Measurements from ENCODE around the gene ZNF423. TPM values are rescaled to one million over a fixed set of nuclear protein-coding genes. Genes with fewer than 3 reads are reported as not detected.

Gene ZNF423
- total RNA-seq, 4 donors from 2014 or later = 0.67 to 3.7 (median 2.2) TPM

DNA sequence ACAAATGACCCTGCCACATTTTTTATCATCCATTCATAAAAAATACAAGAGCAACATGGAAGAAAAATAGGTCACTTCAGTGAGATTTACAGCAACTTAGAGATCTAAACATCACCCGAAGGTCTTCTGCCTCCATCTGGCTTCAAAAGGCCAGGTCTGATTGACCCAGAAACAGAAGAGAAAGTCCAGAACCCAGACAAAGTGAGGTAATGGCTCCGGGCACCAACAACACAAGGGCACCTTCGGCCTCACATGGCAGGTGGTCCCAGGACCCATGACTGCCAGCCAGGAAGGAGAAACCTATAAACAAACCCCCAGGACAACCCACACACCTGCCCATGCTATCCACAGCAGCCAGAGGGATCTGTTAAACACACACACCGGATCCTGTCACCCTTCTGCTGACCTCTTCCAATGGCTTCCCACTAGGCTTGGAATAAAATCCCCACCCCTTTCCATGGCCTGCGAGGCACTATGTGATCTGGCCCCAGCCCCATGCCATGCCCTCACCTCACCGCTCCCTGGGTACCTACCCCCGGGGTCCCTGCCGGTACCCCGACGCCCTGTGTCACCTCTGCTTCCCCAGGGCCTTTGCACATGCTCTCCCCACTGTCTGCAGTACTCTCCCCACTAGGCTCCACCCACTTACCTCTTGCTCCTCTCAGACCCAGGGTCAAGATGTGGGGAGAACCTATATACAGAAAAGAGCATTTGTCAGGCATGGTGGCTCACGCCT is 149.1 kb downstream of the ZNF423 start:
- WGBS, 2 donors = 94 to 96% methylated on average over 11 of the region's 11 CpGs
- DNase-seq (ENCODE audit: low spot score in 2 of 2) = no peak
- H3K4me3 ChIP-seq (ENCODE audit: low read depth, poor library complexity, severe bottlenecking) = no peak overlapping the region
- TF ChIP-seq CTCF (IDR thresholded peaks at IDR 0.05) (no peak), POLR2A (IDR thresholded peaks at IDR 0.05) (no peak)
- intact Hi-C loops (cut with DNase I; ENCODE audit: low total_unique reads) = no loop called here

- no peak for TF ChIP-seq POLR2A (IDR thresholded peaks at IDR 0.05)
- TF ChIP-seq CTCF (IDR thresholded peaks at IDR 0.05) = no peak
- DNase-seq (ENCODE audit: low spot score in 2 of 2) = no peak
- intact Hi-C loops (cut with DNase I; ENCODE audit: low total_unique reads) = no loop called here
- no peak overlapping the region for H3K4me3 ChIP-seq (ENCODE audit: low read depth, poor library complexity, severe bottlenecking)
- 98 to 100% methylated on average over 2 of the region's 2 CpGs for WGBS, 2 donors
Observed at GRCh38 chr16:49704586-49705155, 151.2 kb downstream of the ZNF423 start.

DNA sequence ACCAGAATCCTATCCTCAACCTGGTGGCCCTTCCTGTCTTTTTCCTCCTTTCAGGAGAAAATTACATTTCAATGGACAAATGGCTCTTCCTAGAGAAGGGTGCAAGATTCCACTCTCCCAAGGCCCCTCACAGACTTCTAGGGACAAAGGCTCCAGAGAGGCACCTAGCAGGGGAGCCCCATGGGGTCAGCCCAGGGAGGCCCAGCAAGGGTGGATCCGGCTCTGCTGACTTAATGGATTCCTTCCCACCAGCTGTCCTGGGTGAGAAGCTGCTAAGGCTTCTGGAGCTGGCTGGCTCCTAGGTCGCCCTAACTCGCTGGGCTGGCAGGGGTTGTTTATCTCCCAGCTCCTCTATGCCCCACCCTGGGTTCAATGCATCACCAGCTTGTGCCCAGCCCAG is 152.4 kb downstream of the ZNF423 start:
- DNase-seq (ENCODE audit: low spot score in 2 of 2) = no peak
- no peak for TF ChIP-seq POLR2A (IDR thresholded peaks at IDR 0.05)
- TF ChIP-seq CTCF (IDR thresholded peaks at IDR 0.05) = no peak
- H3K4me3 ChIP-seq (ENCODE audit: low read depth, poor library complexity, severe bottlenecking) = no peak overlapping the region
- intact Hi-C loops (cut with DNase I; ENCODE audit: low total_unique reads) = no loop called here
- WGBS, 2 donors = 41 to 46% methylated on average over 3 of the region's 3 CpGs

DNA sequence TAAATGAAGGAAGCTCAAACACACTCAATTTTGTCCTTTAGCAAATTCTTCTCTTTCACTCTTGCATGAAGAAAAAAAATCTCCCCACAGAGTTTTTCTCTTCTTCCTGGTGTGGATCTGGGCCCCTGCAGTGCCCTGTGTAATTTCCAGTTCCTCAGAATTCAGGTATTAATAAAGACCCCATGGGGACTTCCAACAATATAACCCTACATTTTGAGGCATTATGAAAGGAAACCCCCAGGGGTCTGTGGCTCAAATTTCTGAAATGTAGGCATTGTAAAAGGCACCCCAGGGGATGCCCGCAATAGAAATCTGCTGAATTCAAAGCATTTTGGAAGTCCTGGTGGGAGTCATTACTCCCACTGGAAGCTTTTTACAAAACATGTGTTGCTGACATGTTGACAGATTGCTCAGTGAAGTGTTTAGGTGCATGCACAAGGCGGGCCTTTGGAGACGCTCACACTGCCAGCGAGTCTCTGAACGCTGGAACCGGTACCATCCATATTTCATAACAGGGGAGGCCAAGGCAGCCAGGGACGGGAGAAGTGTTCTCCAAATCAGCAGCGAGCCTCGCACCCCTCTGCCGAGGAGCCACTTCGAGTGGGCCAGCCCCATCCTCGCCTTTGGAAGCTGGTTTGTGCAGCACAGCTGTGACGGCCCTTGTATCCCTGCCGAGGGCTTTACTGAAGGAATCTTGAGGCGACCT is 154.0 kb downstream of the ZNF423 start:
- intact Hi-C loops (cut with DNase I; ENCODE audit: low total_unique reads) = no loop called here
- no peak overlapping the region for H3K4me3 ChIP-seq (ENCODE audit: low read depth, poor library complexity, severe bottlenecking)
- 13 to 28% methylated on average over 7 to 15 of the region's 15 CpGs for WGBS, 2 donors
- DNase-seq (ENCODE audit: low spot score in 2 of 2) = peak; percentile 65 to 91
- TF ChIP-seq CTCF (IDR thresholded peaks at IDR 0.05) (no peak), POLR2A (IDR thresholded peaks at IDR 0.05) (no peak)

DNA sequence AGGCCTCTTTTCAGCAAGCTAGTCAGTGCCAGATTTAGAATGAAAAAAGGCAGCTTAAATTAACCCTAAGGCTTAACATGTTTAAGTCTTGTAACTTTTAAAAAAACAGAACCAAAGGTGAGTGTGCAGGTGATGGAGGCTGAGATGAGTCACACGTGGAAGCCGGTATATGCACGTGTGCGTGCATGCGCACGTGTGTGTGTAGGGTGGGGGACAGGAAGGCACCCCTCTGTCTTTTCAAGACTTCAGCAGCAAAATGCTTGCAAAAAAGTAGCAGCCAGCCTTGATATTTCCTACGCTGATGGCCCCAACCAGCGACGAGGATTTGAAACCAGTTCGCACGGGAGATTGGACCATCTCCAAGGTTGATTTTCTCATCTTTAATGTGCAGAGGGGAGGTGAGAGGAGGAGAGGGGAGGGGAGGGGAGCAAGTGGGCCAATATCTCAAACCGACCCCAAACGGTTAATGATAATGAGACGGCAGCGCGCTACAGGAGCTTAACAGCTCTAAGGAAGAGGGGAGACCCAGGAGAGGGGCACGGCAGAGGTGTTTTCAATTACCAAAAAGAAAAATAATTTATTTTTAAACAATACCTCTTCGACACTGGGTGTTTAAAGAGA is 154.7 kb downstream of the ZNF423 start:
- intact Hi-C loops (cut with DNase I; ENCODE audit: low total_unique reads) = no loop called here
- no peak overlapping the region for H3K4me3 ChIP-seq (ENCODE audit: low read depth, poor library complexity, severe bottlenecking)
- DNase-seq (ENCODE audit: low spot score in 2 of 2) = no peak
- 25 to 29% methylated on average over 18 of the region's 18 CpGs for WGBS, 2 donors
- TF ChIP-seq CTCF (IDR thresholded peaks at IDR 0.05) = no peak
- TF ChIP-seq POLR2A (IDR thresholded peaks at IDR 0.05) = no peak

Data from lower leg skin (tissue), 4 donors.